AG08396 (cell line): ENCODE data around the gene ADTRP.

ENCODE experiments used
- DNase-seq: peaks from one replicate; pipeline ENCODE4 v3.0.0; 2012; ENCODE audit warnings: low spot score, mixed read lengths

ADTRP gene, protein sequence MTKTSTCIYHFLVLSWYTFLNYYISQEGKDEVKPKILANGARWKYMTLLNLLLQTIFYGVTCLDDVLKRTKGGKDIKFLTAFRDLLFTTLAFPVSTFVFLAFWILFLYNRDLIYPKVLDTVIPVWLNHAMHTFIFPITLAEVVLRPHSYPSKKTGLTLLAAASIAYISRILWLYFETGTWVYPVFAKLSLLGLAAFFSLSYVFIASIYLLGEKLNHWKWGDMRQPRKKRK

GRCh38 chr6:11778648-11779328 lies at the start of gene ADTRP:
TSS of gene ADTRP (minus strand) at chr6:11778803. CDS start at chr6:11778759, 44 bp downstream.
- DNase-seq = no peak

GRCh38 chr6:11826779-11827178 lies 48.2 kb upstream of the ADTRP start:
- DNase-seq = no peak

GRCh38 chr6:11824986-11825385 lies 46.4 kb upstream of the ADTRP start:
- DNase-seq = peak; percentile 25

- DNase-seq = no peak
These were observed 43.7 kb upstream of the ADTRP start for GRCh38 chr6:11822346-11822745.

- DNase-seq = no peak
These were observed 43.2 kb upstream of the ADTRP start for GRCh38 chr6:11821781-11822180.

GRCh38 chr6:11820821-11821220 lies 42.2 kb upstream of the ADTRP start:
- no peak for DNase-seq

- DNase-seq = no peak
These were observed 40.9 kb upstream of the ADTRP start for GRCh38 chr6:11819486-11819885.

- DNase-seq = peak; percentile 18
These were observed 36.6 kb upstream of the ADTRP start for GRCh38 chr6:11815231-11815630.

- no peak for DNase-seq
These were observed 36.2 kb upstream of the ADTRP start for GRCh38 chr6:11814819-11815218.

GRCh38 chr6:11814106-11814505 lies 35.5 kb upstream of the ADTRP start:
- DNase-seq = no peak

- no peak for DNase-seq
These were observed 35.0 kb upstream of the ADTRP start for GRCh38 chr6:11813606-11814005.

GRCh38 chr6:11812951-11813350 lies 34.3 kb upstream of the ADTRP start:
- DNase-seq = no peak

GRCh38 chr6:11812439-11812838 lies 33.8 kb upstream of the ADTRP start:
- DNase-seq = no peak

- no peak for DNase-seq
These were observed 33.2 kb upstream of the ADTRP start for GRCh38 chr6:11811644-11812264.

GRCh38 chr6:11810854-11811643 lies 32.4 kb upstream of the ADTRP start:
- DNase-seq = no peak

- peak; percentile 66 for DNase-seq
These were observed 31.5 kb upstream of the ADTRP start for GRCh38 chr6:11810039-11810541.

- DNase-seq = no peak
These were observed 29.5 kb upstream of the ADTRP start for GRCh38 chr6:11808054-11808453.

- DNase-seq = no peak
These were observed 28.1 kb upstream of the ADTRP start for GRCh38 chr6:11806561-11807317.

DNA sequence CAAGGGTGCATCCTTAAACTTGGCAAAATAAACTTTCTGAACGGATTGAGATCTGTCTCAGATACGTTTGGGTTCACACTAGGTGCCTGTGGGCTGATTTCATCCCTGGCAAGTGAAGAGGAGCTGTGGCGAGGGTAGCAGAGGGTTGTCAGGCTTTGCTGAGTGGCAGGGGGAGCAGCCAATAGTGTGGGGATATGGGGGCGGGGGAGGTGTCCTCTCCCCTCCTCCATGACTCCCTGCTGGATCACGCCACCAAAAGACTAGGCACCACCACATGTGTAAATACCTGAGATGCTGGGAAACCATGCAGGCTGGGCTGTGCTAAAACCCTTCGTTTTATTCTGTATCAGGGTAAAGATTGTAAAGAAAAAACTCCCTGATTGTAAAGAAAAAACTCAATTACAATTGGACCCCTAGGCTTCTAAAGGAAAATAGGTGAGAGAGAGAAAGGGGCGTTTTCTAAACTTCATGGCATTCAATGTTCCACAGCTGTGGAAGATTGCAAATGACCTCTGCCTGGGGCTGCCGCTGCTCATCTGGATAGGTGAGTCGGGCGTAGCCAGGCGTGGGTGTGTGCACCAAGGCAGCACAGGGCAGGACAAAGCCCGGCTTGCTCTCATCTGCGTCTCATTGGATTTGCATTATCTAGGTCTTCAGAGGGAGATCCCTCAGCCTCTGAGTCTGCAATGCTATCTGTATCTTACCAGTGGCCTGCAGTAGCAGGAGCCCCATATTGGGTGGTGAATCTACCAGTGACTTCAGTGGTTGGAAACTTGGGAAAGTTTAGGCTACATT lies 26.9 kb upstream of the ADTRP start:
- no peak for DNase-seq

GRCh38 chr6:11804701-11805100 lies 26.1 kb upstream of the ADTRP start:
- no peak for DNase-seq

GRCh38 chr6:11804135-11804534 lies 25.5 kb upstream of the ADTRP start:
- no peak for DNase-seq
